Keratinocyte (primary cell): ENCODE measurements around the gene GRAMD4. TPM values are rescaled to one million over a fixed set of nuclear protein-coding genes. Genes with fewer than 3 reads are reported as not detected.
"Not testable (repeated sequence)": the region's sequence is repeated elsewhere in the genome, so short reads cannot be mapped to it uniquely, and the experiment has no call there.

ENCODE experiments used
- DNase-seq: peaks from one replicate; pipeline ENCODE4 v3.0.0-alpha.2; 2011; ENCODE audit warnings: low read depth, missing footprints, low spot score
- FAIRE-seq: peaks from 2 replicates; lab custom pipeline; 2011; peaks lifted over from hg19 to GRCh38; lab: Jason Lieb, UNC
- H2AFZ ChIP-seq: 2 replicates; pipeline ENCODE4 v1.6.0; 2012; ENCODE audit warnings: low read length, control low read depth, inconsistent platforms; ENCODE audit not compliant: control insufficient read depth
- H3K27ac ChIP-seq: 2 replicates; pipeline ENCODE4 v1.5.1; 2011; ENCODE audit warnings: low read length; ENCODE audit not compliant: control insufficient read depth, insufficient read depth
- H3K27me3 ChIP-seq: 3 replicates; pipeline ENCODE4 v1.6.0; 2011; ENCODE audit warnings: low read length; ENCODE audit not compliant: control insufficient read depth, insufficient read depth; ENCODE audit errors: extremely low read depth
- H3K36me3 ChIP-seq, 2 experiments: 2 replicates in 1 of 2; 3 replicates in 1 of 2; pipeline ENCODE4 v1.5.1; 2011; ENCODE audit warnings: low read length in 2 of 2, mild to moderate bottlenecking in 1 of 2; ENCODE audit not compliant: control insufficient read depth in 2 of 2, insufficient read depth in 2 of 2; ENCODE audit errors: extremely low read depth in 1 of 2
- H3K4me1 ChIP-seq: 3 replicates; pipeline ENCODE4 v1.5.1; 2011; ENCODE audit warnings: low read length; ENCODE audit not compliant: control insufficient read depth, insufficient read depth; ENCODE audit errors: extremely low read depth
- H3K4me2 ChIP-seq: 3 replicates; pipeline ENCODE4 v1.6.0; 2011; ENCODE audit warnings: low read depth, low read length; ENCODE audit not compliant: control insufficient read depth, insufficient read depth; ENCODE audit errors: extremely low read depth
- H3K4me3 ChIP-seq, 3 experiments: fragments of 200-600 bp in 1 of 3; sonication (generic) in 1 of 3; 2 replicates in 2 of 3; 3 replicates in 1 of 3; pipeline ENCODE4 v1.5.1; 2011 to 2016; ENCODE audit warnings: low read length in 3 of 3, mild to moderate bottlenecking in 3 of 3, control low read depth in 2 of 3, inconsistent platforms in 1 of 3, low read depth in 1 of 3, mixed read lengths in 1 of 3, mixed run types in 1 of 3, moderate library complexity in 1 of 3; ENCODE audit not compliant: control insufficient read depth in 2 of 3, insufficient read depth in 2 of 3; ENCODE audit errors: extremely low read depth in 1 of 3
- H3K79me2 ChIP-seq: 2 replicates; pipeline ENCODE4 v1.6.0; 2012; ENCODE audit warnings: low read length; ENCODE audit not compliant: control insufficient read depth, insufficient read depth
- H3K9ac ChIP-seq: 3 replicates; pipeline ENCODE4 v1.6.0; 2011; ENCODE audit warnings: low read length; ENCODE audit not compliant: control insufficient read depth, insufficient read depth; ENCODE audit errors: extremely low read depth
- H3K9me1 ChIP-seq: 3 replicates; pipeline ENCODE4 v1.6.0; 2011; ENCODE audit warnings: low read length; ENCODE audit not compliant: control insufficient read depth, insufficient read depth; ENCODE audit errors: extremely low read depth
- H3K9me3 ChIP-seq: 2 replicates; pipeline ENCODE4 v1.5.1; 2012; ENCODE audit warnings: low read depth, low read length; ENCODE audit not compliant: control insufficient read depth
- H4K20me1 ChIP-seq: 3 replicates; pipeline ENCODE4 v1.6.0; 2011; ENCODE audit warnings: low read length; ENCODE audit not compliant: control insufficient read depth, insufficient read depth; ENCODE audit errors: extremely low read depth
- CTCF ChIP-seq, 3 experiments: IDR thresholded peaks in 1 of 3; conservative IDR thresholded peaks in 1 of 3; optimal IDR thresholded peaks in 1 of 3; 2 replicates in 2 of 3; 3 replicates in 1 of 3; pipeline versions ENCODE3 to v1.5.1; 2011; ENCODE audit warnings: low read length in 3 of 3, mild to moderate bottlenecking in 3 of 3, moderate library complexity in 2 of 3, control low read depth in 1 of 3, inconsistent platforms in 1 of 3; ENCODE audit not compliant: insufficient read depth in 2 of 3; ENCODE audit errors: extremely low read depth in 1 of 3
- EZH2 ChIP-seq: IDR thresholded peaks from one replicate; pipeline ENCODE4 v1.6.1; 2012; ENCODE audit warnings: inconsistent platforms, mild to moderate bottlenecking, low read length, moderate library complexity
- dilution Hi-C: fragments of 300-500 bp; cut with MboI; formaldehyde crosslinking; loops from one replicate; pipeline ENCODE4 v1.7.0; 2020; ENCODE audit warnings: low sequenced_read_pairs; ENCODE audit not compliant: extremely low pct_ligation_motif_present
- polyA plus RNA-seq, 5 experiments: library from polyadenylated mRNA; depleted of rRNA in 3 of 5; stranded (reverse) in 3 of 5; stranded (forward) in 1 of 5; unstranded in 1 of 5; fragments of >200 nt; gene quantifications; 1 replicate in 1 of 5; 2 replicates in 3 of 5; 3 replicates in 1 of 5; pipeline versions ENCODE4 v1.2.1 to v1.2.3, GENCODE V29; 2011 to 2012; ENCODE audit warnings: missing spikeins in 2 of 5, low read depth in 1 of 5, low replicate concordance in 1 of 5

The GRAMD4 gene
- polyA plus RNA-seq, 1 donor (not counting 4 experiments of a cell fraction or from before 2014, with no cell fraction given), result 17.3 TPM

GRCh38 chr22:46620588-46621242 is 529 bp downstream of the GRAMD4 start:
- H3K9me3 ChIP-seq, result no peaks in the 10 kb centered on the region
- no peaks in the 10 kb centered on the region for H3K27me3 ChIP-seq
- TF ChIP-seq CTCF (optimal IDR thresholded peaks at IDR 0.05 in 1 of 3, IDR thresholded peaks at IDR 0.05 in 1 of 3, conservative IDR thresholded peaks at IDR 0.05 in 1 of 3; ENCODE audit: extremely low read depth in 1 of 3, insufficient read depth in 2 of 3, low read length in 3 of 3) (no peak), EZH2 (no peak)
- H3K27ac ChIP-seq, result no peak overlapping the region
- H3K4me1 ChIP-seq, result peaks cover 14% of the 10 kb centered on the region
- H3K79me2 ChIP-seq, result no peaks in the 10 kb centered on the region
- no peak overlapping the region for H3K9ac ChIP-seq
- H3K4me3 ChIP-seq, result no peak overlapping the region
- dilution Hi-C loops, result no loop called here
- no peak for FAIRE-seq
- H3K36me3 ChIP-seq, result no peaks in the 10 kb centered on the region
- DNase-seq, result no peak
- H3K4me2 ChIP-seq, result no peak overlapping the region
- no peak overlapping the region for H2AFZ ChIP-seq
- H4K20me1 ChIP-seq, result no peaks in the 10 kb centered on the region
- H3K9me1 ChIP-seq, result peaks cover 3% of the 10 kb centered on the region

GRCh38 chr22:46621243-46621930 is 1.2 kb downstream of the GRAMD4 start:
- H3K9ac ChIP-seq, FAIRE-seq, H3K9me3 ChIP-seq, H3K79me2 ChIP-seq, H3K36me3 ChIP-seq, dilution Hi-C loops, H3K4me2 ChIP-seq, H4K20me1 ChIP-seq, H3K4me3 ChIP-seq, H3K27me3 ChIP-seq, H3K27ac ChIP-seq, DNase-seq, H3K9me1 ChIP-seq, H2AFZ ChIP-seq: not testable (repeated sequence)
- H3K4me1 ChIP-seq, result peaks cover 21% of the 10 kb centered on the region
